B cell (primary cell): ENCODE measurements around the gene NHP2. TPM values are rescaled to one million over a fixed set of nuclear protein-coding genes. Genes with fewer than 3 reads are reported as not detected.

Source experiments
- ATAC-seq: fragments of 200-7000 bp; cut with Tn5 transposase; one replicate; pipeline ENCODE4 v1.10.0; 2021; ENCODE audit warnings: low read depth, mild to moderate bottlenecking, moderate number of reproducible peaks, moderate library complexity
- CTCF ChIA-PET: fragments of 350-600 bp; sonication (Branson Sonifier 250); formaldehyde crosslinking; loops from one replicate; lab custom pipeline; 2021; ENCODE audit warnings: antibody characterized with exemption, inconsistent platforms; lab: Charles Lee
- POLR2A ChIA-PET: fragments of 350-600 bp; sonication (Branson Sonifier 250); formaldehyde crosslinking; loops from one replicate; lab custom pipeline; 2021; ENCODE audit warnings: antibody characterized with exemption; lab: Charles Lee
- DNase-seq: peaks from one replicate; pipeline ENCODE4 v3.0.0; 2013
- H2AFZ ChIP-seq: 2 replicates; pipeline ENCODE4 v1.6.1; 2012; ENCODE audit warnings: mild to moderate bottlenecking, low read depth, low read length; ENCODE audit not compliant: insufficient read depth, poor library complexity, severe bottlenecking
- H3K27ac ChIP-seq, 2 donors: 1 replicate in 1 of 2; 2 replicates in 1 of 2; pipeline ENCODE4 v1.5.1; 2012 to 2013; ENCODE audit warnings: low read length in 2 of 2, mild to moderate bottlenecking in 2 of 2, moderate library complexity in 1 of 2
- H3K27me3 ChIP-seq, 4 experiments: fragments of 200-600 bp in 1 of 4; sonication (generic) in 1 of 4; replicated peaks in 1 of 4; 1 replicate in 2 of 4; 2 replicates in 2 of 4; pipeline versions ENCODE4 v1.6.1 to v1.7.0; 2013 to 2016; ENCODE audit warnings: low read length in 3 of 4, mild to moderate bottlenecking in 2 of 4, mixed read lengths in 1 of 4, moderate library complexity in 1 of 4; ENCODE audit not compliant: insufficient read depth in 4 of 4, control insufficient read depth in 3 of 4; ENCODE audit errors: control extremely low read depth in 1 of 4
- H3K36me3 ChIP-seq, 2 experiments: replicated peaks in 1 of 2; 1 replicate in 1 of 2; 2 replicates in 1 of 2; pipeline versions ENCODE4 v1.6.1 to v1.7.1; 2013; ENCODE audit warnings: low read length in 1 of 2; ENCODE audit not compliant: insufficient read depth in 2 of 2, control insufficient read depth in 1 of 2; ENCODE audit errors: control extremely low read depth in 1 of 2, extremely low read depth in 1 of 2
- H3K4me1 ChIP-seq, 2 donors: fragments of 200-600 bp in 1 of 2; sonication (generic) in 1 of 2; 1 replicate in 1 of 2; 2 replicates in 1 of 2; pipeline versions ENCODE4 v1.5.1 to v1.6.1; 2013 to 2017; ENCODE audit warnings: low read length in 2 of 2; ENCODE audit not compliant: control insufficient read depth in 2 of 2, insufficient read depth in 2 of 2
- H3K4me2 ChIP-seq: replicated peaks from 2 replicates; pipeline ENCODE3; 2012; ENCODE audit warnings: mild to moderate bottlenecking, low read depth, low read length; ENCODE audit not compliant: poor library complexity, severe bottlenecking
- H3K4me3 ChIP-seq, 5 experiments: fragments of 200-600 bp in 1 of 5; sonication (generic) in 1 of 5; 1 replicate in 3 of 5; 2 replicates in 2 of 5; pipeline versions ENCODE4 v1.5.1 to v1.7.0; 2011 to 2016; ENCODE audit warnings: low read length in 4 of 5, mild to moderate bottlenecking in 4 of 5, low read depth in 2 of 5, control low read depth in 1 of 5, moderate library complexity in 1 of 5; ENCODE audit not compliant: insufficient read depth in 1 of 5; ENCODE audit errors: control extremely low read depth in 1 of 5, extremely low read depth in 1 of 5
- H3K79me2 ChIP-seq: fragments of 200-600 bp; sonication (generic); one replicate; pipeline ENCODE4 v1.6.0; 2016; ENCODE audit warnings: low read length; ENCODE audit not compliant: control insufficient read depth, insufficient read depth
- H3K9ac ChIP-seq: fragments of 200-600 bp; sonication (generic); 2 replicates; pipeline ENCODE4 v1.6.1; 2017; ENCODE audit warnings: mild to moderate bottlenecking, low read length, moderate library complexity
- H3K9me3 ChIP-seq, 3 donors: one replicate each; pipeline versions ENCODE4 v1.6.1 to v1.7.1; 2013; ENCODE audit warnings: low read length in 2 of 3; ENCODE audit not compliant: control insufficient read depth in 2 of 3, insufficient read depth in 1 of 3; ENCODE audit errors: control extremely low read depth in 1 of 3
- H4K20me1 ChIP-seq: 2 replicates; pipeline ENCODE4 v1.6.0; 2012; ENCODE audit warnings: mild to moderate bottlenecking, low read length; ENCODE audit not compliant: insufficient read depth, control insufficient read depth, poor library complexity, severe bottlenecking
- H3K27ac Mint-ChIP-seq: one replicate; pipeline ENCODE4 v1.8.0; 2021; ENCODE audit warnings: mixed read lengths
- H3K27me3 Mint-ChIP-seq: one replicate; pipeline ENCODE4 v1.8.0; 2021; ENCODE audit warnings: mixed read lengths
- H3K4me1 Mint-ChIP-seq: one replicate; pipeline ENCODE4 v1.8.0; 2021; ENCODE audit warnings: mixed read lengths
- H3K4me3 Mint-ChIP-seq: one replicate; pipeline ENCODE4 v1.8.0; 2021; ENCODE audit warnings: mixed read lengths
- H3K9me3 Mint-ChIP-seq: one replicate; pipeline ENCODE4 v1.8.0; 2022; ENCODE audit warnings: mixed read lengths; ENCODE audit not compliant: insufficient read depth
- CTCF ChIP-seq: fragments of 200-600 bp; IDR thresholded peaks from one replicate; pipeline ENCODE4 v1.8.0; 2022; ENCODE audit warnings: antibody characterized with exemption, mild to moderate bottlenecking
- EZH2 ChIP-seq: IDR thresholded peaks from 2 replicates; pipeline ENCODE4 v1.6.1; 2012; ENCODE audit warnings: borderline replicate concordance, low read depth, mild to moderate bottlenecking, moderate library complexity, low read length; ENCODE audit not compliant: insufficient read depth, poor library complexity, severe bottlenecking
- WGBS: methylation state at CpG from one replicate; pipeline ENCODE4 v1.1.5; 2013; ENCODE audit warnings: missing lambda C conversion rate; ENCODE audit not compliant: insufficient coverage; 5-methylcytosine and 5-hydroxymethylcytosine counted together
- intact Hi-C: fragments of 100-400 bp; cut with micrococcal nuclease; formaldehyde crosslinking; loops from one replicate; pipeline ENCODE4 v1.10.0; 2022
- polyA plus RNA-seq: library from polyadenylated mRNA; depleted of rRNA; stranded (reverse); fragments of >200 nt; gene quantifications from 2 replicates; pipeline ENCODE4 v1.2.3, GENCODE V29; 2012
- total RNA-seq, 2 donors: library from RNA; stranded (reverse); fragments of 120-200 nt in 1 of 2; gene quantifications; 1 replicate in 1 of 2; 2 replicates in 1 of 2; pipeline versions ENCODE4 v1.2.3 to v1.2.4, GENCODE V29; 2013 to 2022

NHP2 gene
- total and polyA plus RNA-seq, 2 donors (not counting 1 experiment from before 2014, with no cell fraction given), result 66.0 to 99.8 TPM

GRCh38 chr5:178194026-178194425 lies 40.3 kb upstream of the NHP2 start:
- TF ChIP-seq EZH2 (no peak), CTCF (no peak)
- no peaks in the 10 kb centered on the region for H3K79me2 ChIP-seq
- 7% methylated on average over 6 of the region's 7 CpGs for WGBS
- Mint-ChIP-seq H3K27ac (no peak overlapping the region), H3K27me3 (peaks cover 29% of the 10 kb centered on the region), H3K4me3 (no peak overlapping the region), H3K9me3 (no peaks in the 10 kb centered on the region), H3K4me1 (no peaks in the 10 kb centered on the region)
- no peak overlapping the region for H3K27ac ChIP-seq
- intact Hi-C loops, result no loop called here
- POLR2A ChIA-PET, result no interaction called here
- no peak overlapping the region for H3K4me3 ChIP-seq
- H3K9ac ChIP-seq, result no peak overlapping the region
- no peaks in the 10 kb centered on the region for H3K4me1 ChIP-seq
- peaks cover 0 to 18% (median 5%) of the 10 kb centered on the region in 4 experiments for H3K27me3 ChIP-seq
- CTCF ChIA-PET, result no interaction called here
- DNase-seq (no peak), ATAC-seq (no peak)
- H2AFZ ChIP-seq, result no peak overlapping the region
- no peaks in the 10 kb centered on the region for H3K9me3 ChIP-seq
- no peaks in the 10 kb centered on the region for H3K36me3 ChIP-seq
- H4K20me1 ChIP-seq, result no peaks in the 10 kb centered on the region
- no peak overlapping the region for H3K4me2 ChIP-seq

- no peak overlapping the region for H3K4me3 Mint-ChIP-seq
- no peak for TF ChIP-seq EZH2
- TF ChIP-seq CTCF, result no peak
- H4K20me1 ChIP-seq, result no peaks in the 10 kb centered on the region
Observed at GRCh38 chr5:178193251-178193809, 39.6 kb upstream of the NHP2 start.

More at GRCh38 chr5:178193251-178193809, 39.6 kb upstream of the NHP2 start:
- ATAC-seq (no peak), DNase-seq (no peak)
- peaks cover 36% of the 10 kb centered on the region for H3K27me3 Mint-ChIP-seq
- intact Hi-C loops, result no loop called here
- POLR2A ChIA-PET, result no interaction called here
- peak overlapping the region; percentile 4 for H3K27ac Mint-ChIP-seq
- WGBS, result 53% methylated on average over 7 of the region's 8 CpGs
- Histone ChIP-seq H3K4me1 (no peaks in the 10 kb centered on the region), H3K36me3 (no peaks in the 10 kb centered on the region), H3K4me3 (no peak overlapping the region), H3K9ac (no peak overlapping the region), H3K79me2 (no peaks in the 10 kb centered on the region), H3K27ac (no peak overlapping the region), H3K27me3 (peaks cover 0 to 18% (median 5%) of the 10 kb centered on the region in 4 experiments), H2AFZ (no peak overlapping the region), H3K4me2 (no peak overlapping the region), H3K9me3 (no peaks in the 10 kb centered on the region)
- H3K4me1 Mint-ChIP-seq, result no peaks in the 10 kb centered on the region
- H3K9me3 Mint-ChIP-seq, result no peaks in the 10 kb centered on the region
- CTCF ChIA-PET, result no interaction called here
